Measurements from ENCODE around the gene PPP4R3B.
"Not testable (repeated sequence)": the region's sequence is repeated elsewhere in the genome, so short reads cannot be mapped to it uniquely, and the experiment has no call there.

The PPP4R3B gene

DNA sequence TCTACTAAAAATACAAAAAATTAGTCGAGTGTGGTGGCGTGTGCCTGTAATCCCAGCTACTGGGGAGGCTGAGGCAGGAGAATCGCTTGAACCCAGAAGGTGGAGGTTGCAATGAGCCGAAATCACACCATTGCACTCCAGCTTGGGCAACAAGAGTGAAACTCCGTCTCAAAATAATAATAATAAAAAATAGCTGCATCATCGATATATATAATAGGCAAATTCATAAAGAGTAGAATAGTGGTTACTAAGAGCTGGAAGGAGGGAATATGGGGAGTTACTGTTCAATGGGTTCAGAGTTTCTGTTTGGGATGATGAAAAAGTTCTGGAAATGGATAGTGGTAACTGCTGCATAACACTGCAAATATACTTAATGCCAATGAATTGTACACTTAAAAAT, 20.6 kb downstream of the PPP4R3B start:
- not testable (repeated sequence) for DNase-seq (ENCODE audit: low spot score)

DNA sequence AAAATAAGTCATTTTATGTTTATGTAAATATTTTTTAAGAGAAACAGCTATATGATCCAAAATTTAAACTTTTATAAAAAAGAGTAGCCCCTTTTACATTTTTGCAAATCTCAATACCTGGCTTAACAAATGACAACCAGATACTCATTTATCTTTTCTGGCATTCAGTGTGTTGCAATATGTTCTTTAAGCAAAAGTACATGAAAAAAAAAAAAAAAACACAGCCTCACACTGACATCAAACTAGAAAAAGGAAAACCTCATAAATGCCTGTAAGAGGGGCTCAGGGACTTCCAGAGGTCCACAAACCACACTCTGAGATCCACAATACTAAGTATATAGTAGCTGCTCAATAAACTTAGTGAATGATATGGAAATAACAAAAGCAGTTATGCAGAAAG, 21.9 kb downstream of the PPP4R3B start:
- DNase-seq (ENCODE audit: low spot score), result no peak

DNA sequence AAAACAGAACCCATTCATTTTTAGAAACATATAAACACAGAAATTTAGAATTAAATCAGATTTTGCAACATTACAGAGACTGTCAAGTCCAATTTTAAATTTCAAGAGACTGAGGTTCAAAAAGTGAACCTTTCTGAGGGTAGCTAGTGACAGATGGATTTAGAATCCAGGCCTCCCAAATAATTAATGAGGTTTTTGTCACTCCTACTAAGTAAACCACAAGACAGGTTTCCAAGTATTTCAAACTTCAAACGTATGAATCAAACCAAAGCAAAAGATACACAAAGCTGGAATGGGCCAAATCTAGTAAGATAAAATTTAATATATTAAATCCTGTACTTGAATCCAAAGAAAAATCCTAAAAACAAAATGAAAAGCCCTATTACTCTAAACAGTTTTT, 25.3 kb downstream of the PPP4R3B start:
- DNase-seq (ENCODE audit: low spot score), result no peak

DNA sequence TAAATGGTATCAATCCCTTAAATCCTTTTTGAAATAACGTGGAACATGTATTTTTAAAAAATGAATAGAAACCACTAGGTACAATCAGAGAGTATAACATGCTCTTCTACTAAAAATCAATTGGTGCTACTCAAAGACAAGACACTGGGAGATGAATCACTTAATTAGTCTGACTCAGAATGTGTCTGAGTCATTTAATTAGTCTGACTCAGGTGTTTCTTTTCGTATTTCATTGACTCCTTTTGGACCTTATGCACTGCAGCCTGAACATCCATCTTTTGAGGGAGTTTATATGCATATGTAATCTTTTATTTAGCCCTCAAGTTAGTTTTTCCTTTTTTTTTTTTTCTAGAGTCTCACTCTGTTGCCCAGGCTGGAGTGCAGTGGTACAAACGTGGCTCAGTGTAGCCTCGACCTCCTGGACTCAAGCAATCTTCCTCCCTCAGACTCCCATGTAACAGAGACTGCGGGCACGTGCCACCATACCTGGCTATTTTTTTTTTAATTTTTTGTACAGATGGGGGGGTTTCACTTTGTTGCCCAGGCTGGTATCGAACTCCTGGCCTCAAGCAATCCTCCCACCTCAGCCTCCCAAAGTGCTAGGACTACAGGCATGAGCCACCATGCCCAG, 26.5 kb downstream of the PPP4R3B start:
- no peak for DNase-seq (ENCODE audit: low spot score)

DNA sequence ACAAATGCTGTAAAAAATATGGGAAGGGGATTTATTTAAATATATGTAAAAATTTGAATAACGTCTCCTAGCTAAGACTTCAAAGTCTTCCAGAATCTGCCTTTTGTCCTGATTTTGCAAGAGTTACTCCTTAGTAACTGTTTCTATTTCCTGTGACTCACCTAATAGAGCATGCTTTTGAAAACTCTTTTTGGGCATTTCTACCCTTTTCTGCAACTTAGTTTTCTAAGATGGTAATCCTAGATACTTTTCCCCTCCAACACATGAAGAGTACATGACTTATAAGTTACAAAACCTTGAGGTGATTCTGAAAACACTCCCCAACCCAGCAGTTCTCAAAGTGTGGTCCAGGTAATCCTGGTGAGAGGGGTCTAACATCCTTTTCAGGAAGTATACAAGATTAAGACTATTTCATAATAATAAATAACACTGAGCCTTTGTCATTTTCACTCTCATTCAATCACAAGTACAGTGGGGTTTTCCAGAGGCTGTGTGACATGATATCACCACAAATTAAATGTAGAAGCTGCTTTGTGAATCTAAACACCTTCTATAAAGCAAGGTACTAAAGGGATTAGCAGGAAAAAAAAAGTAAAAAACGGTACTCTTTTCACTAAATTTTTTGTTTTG, 31.9 kb downstream of the PPP4R3B start:
- DNase-seq (ENCODE audit: low spot score), result no peak

DNA sequence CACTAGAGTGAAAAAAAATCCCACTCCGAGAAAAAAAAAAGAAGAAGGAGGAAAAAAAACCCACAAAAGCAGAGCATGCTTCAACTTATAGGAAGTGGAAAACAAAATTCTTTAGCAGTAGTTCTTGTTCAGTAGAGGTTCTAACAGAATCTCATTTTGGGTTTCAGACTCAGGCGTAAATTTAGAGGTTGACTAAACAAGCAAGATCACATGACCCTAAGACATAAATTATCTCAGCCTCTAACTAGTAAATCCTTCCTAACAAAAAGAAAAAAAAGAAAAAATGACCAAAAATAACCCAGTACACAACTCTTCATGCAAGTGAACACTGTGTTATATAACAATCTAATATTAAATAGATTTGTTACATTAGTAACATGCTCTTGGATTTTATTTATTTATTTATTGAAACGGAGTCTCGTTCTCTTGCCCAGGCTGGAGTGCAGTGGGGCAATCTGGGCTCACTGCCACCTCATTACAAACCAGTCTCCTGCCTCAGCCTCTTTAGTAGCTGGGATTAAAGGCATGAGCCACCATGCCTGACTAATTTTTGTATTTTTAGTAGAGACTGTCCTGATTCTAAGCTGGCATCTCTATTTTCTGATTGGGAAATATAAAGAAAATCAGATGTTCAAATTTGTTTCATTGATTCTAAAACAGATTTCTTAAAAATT, 35.4 kb downstream of the PPP4R3B start:
- DNase-seq (ENCODE audit: low spot score), result no peak

DNA sequence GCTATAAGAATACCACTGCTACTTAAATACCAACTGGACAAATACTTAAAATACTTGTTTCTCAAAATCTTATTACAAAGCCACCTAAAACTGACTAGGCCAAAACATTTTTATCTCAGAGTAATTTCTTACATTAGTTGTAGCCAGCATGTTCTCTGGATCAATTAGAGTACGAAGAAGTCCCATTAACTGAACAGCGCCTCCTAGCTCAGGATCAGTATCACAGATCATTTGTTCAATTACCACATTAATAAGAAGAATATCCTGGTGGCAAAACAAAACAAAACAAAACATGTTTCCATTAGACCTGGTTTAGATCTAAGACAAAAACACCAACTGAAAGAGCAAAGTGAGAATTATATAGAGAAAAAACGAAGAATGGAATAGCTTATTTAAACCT, 36.0 kb downstream of the PPP4R3B start:
- DNase-seq (ENCODE audit: low spot score), result no peak

DNA sequence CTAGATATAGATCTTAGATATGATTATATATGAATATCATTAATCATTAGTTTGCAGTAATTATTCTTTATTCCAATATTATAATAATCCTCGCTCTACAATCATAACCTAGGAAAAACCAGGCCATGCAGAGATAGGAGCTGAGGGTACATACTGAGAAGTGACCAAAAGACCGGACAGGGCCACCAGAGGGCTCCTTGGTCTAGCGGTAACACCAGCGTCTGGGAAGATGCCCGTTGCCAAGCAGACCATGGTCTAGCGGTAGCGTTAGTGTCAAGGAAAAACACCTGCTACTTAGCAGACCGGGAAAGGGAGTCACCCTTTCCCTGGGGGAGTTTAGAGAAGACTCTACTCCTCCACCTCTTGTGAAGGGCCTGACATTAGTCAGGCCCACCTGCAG, 48.4 kb downstream of the PPP4R3B start:
- DNase-seq (ENCODE audit: low spot score), result not testable (repeated sequence)

DNA sequence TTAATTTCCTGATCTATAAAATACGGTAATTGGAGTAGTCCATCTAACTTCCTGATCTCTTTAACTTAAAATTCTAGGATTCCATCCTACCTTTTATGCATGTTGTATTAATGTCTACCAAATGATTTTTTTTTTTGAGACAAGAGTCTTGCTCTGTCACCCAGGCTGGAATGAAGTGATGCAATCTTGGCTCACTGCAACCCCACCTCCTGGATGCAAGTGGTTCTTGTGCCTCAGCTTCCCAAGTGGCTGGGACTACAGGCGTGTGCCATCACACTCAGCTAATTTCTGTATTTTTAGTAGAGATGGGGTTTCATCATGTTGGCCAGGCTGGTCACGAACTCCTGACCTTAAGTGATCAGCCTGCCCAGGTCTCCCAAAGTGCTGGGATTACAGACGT, 50.1 kb downstream of the PPP4R3B start:
- no peak for DNase-seq (ENCODE audit: low spot score)

DNA sequence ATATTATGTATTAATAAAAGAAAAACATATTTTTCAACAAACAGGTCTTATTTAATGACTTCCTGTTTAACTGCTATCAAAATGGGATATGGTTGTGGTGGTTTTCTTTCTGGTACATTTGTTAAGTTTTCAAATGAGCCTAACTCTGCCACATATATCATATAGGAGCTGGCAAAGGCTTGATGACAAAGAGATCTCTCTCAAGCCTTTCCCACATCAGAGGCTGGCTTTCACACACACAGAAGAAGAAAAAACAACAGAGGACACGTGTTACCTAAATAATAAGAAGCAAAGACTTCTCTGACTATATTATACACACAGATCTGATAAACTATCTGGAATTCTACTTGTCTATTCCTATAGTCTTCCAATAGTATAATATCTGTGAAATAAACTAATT, 51.8 kb downstream of the PPP4R3B start:
- DNase-seq (ENCODE audit: low spot score), result no peak

DNA sequence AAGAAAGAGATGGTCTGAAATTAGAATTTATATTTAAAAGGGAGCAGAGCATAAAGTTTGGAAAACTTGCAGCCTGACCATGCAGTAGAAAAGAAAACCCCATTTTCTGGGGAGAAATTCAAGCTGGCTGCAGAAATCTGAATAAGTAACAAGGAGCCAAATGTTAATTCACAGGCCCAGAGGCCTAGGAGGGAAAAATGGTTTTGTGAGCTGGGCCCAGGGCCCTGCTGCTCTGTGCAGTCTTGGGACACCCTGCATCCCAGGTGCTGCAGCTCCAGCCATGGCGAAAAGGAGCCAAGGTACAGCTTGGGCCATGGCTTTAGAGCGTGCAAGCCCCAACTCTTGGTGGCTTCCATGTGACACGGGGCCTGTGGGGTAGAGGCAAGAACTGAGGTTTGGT, 56.6 kb downstream of the PPP4R3B start:
- DNase-seq (ENCODE audit: low spot score), result no peak

DNA sequence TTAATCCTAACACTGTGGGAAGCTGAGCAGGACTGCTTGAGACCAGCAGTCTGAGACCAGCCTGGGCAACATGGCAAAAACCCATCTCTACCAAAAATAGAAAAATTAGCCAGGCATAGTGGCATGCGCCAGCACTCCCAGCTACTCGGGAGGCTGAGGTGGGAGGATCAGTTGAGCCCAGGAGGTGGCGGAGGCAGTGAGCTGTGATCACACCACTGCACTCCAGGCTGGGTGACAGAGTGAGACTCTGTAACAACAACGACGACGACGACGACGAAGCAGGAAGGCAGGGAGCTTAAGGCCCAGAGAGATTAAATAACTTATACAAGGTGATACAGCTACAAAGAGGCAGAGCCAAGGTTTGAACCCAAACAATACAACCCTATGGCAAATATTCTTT, 60.6 kb downstream of the PPP4R3B start:
- no peak for DNase-seq (ENCODE audit: low spot score)

DNA sequence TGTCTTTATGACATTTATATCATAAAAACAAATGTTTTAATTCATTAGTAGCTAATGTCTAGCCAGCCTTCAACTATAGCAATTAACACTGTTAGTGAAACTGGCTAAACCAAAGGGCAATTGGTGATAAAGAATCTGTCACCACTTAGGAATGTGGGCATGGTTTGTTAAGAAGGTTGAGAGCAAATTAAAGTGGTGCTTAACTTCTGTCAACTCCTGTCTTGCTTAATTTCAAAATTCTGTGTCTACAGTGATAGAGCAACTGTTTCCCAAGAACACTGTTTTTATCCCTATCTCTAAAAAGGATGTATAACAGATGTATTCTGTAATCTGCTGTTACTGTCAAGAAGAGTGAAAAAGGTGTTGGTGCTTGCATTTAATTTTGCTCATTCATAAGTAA, 61.4 kb downstream of the PPP4R3B start:
- DNase-seq (ENCODE audit: low spot score), result no peak

DNA sequence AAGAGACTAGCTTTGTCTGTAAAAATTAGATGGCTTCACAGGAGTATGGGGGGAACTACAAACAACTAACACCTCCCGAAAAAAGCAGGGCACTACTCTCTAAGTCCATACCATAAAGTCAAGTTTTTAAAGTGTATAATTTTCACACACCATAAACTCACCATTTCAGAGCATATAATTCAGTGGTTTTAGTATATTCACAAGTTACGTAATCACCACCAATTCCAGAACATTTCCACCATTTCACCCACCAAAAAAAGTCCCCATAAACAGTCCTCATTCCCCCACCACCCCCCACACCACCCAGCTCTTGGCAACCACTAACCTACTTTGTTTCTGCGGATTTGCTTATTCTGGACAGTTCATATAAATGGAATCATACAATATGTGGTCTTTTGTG, 64.1 kb downstream of the PPP4R3B start:
- DNase-seq (ENCODE audit: low spot score), result no peak

DNA sequence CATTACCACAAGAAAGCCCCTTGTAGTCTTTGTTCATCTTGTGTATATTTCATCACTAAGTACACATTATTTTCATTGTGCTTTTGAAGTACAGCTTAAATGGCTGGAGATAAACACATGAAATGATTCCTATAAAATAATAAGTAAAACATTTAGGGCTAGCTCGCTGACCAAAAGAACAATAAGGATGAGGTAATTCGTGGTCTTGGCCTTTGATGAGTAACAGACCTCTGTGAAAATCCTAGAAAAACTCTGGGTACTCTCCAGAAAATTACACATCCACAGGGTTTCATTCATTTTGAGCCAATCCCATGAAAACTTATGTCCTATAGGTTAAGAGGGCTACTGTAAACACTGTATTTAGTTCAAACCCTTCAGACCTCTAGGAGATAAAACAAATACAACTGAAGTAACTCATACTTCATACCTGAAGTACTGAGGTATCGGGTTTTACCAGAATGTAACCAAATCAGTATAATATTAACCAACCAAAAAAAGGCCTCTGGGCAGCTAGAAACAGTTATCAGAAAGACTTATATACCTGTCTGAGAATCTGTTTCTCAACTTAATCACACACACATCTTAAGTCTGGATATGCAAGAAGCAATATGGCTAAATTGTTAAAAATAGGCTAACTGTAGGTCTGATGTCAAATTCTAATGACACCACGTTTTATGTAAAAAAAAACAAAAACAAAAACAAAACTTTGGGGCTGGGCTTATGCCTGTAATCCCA, 66.9 kb downstream of the PPP4R3B start:
- no peak for DNase-seq (ENCODE audit: low spot score)

DNA sequence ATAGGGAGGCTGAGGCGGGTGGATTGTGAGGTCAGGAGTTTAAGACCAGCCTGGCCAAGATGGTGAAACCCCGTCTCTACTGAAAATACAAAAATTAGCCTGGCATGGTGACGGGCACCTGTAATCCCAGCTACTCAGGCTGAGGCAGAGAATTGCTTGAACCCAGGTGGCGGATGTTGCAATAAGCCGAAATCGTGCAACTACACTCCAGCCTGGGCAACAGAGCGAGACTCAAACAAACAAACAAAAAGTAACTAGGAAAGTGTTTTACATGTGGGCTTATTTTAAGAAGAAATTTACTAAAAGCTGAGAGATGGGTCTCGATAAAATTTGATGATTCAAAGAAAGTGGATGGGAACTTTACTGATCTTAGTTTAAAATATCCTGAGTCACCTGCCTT, 69.7 kb downstream of the PPP4R3B start:
- not testable (repeated sequence) for DNase-seq (ENCODE audit: low spot score)

DNA sequence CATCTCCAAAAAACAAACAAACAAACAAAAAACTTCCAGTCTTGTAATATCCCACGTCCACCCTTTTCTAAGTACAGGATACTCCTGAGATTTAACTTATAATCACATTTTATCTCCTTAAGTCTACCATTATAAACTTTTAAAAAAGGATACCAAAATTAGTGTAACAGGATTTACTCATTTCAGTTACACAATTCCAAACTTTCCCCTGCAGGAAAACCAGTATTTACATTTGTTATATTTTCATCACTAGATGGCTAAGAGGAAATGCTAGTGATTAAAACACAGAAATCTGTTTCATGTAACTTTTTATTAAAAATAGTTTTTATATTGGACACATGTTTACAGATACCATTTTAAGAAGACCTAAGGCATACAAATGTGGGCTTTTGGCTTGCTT, 70.4 kb downstream of the PPP4R3B start:
- no peak for DNase-seq (ENCODE audit: low spot score)

DNA sequence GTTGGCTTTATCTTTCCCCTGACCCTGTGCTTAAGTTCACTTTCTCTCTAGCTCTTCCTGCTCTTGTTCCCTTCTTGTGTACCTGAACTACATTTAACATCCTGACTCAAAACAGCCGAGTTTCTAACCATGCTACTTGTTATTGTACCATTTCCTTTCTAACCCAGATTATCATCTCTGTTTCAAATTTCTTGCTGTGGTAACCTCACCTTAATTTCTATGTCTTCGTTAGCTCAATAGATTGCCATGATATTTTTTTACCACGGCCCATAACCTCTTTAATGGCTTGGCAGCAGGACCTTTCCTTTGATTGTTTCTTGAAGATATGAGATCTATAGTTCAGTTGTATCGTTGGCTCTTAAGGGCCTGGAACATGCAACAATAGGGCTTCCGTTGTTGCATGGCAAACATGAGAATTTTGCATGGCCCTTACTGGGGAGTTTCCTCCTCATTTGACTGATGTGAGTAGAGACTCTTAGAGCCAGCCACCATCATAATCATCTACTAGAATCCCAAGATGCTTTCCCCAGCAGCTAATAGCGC, 86.8 kb downstream of the PPP4R3B start:
- no peak for DNase-seq (ENCODE audit: low spot score)

DNA sequence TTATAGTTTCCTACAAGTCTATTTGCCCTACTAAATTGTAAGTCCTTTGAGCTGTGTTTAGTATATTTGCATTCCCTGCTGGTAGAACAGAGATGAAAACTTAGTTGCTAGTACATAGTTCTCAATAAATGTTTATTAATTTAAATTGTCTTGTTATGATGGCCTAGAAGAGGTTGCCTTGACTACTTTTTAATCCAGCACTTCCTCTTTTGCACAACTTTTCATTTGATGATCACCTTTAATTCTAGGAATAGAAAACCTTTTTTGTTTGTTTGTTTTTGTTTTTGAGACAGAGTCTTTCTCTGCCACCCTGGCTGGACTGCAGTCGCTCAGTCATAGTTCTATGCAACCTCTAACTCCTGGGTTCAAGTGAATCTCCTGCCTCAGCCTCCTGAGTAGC, 91.2 kb downstream of the PPP4R3B start:
- no peak for DNase-seq (ENCODE audit: low spot score)

DNA sequence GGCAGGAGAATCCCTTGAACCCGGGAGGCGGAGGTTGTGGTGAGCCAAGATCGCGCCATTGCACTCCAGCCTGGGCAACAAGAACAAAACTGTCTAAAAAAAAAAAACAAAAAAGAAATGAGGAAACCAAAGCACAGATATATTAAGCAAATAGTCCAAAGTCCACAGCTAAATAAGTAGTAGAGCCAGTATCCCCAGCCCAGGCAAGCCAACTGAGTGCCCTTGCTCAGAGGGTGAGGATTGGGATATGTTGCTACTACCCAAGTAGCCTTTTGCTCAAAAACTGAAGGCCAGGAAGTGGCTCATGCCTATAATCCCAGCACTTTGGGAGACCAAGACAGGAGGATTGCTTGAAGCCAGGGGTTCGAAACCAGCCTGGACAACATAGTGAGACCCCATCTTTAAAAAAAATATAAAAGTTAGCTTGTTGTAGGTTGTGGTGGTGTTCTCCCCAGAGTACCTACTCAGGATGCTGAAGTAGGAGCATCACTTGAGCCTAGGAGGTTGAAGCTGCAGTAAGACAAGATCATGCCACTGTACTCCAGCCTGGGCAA, 92.5 kb downstream of the PPP4R3B start:
- no peak for DNase-seq (ENCODE audit: low spot score)

DNA sequence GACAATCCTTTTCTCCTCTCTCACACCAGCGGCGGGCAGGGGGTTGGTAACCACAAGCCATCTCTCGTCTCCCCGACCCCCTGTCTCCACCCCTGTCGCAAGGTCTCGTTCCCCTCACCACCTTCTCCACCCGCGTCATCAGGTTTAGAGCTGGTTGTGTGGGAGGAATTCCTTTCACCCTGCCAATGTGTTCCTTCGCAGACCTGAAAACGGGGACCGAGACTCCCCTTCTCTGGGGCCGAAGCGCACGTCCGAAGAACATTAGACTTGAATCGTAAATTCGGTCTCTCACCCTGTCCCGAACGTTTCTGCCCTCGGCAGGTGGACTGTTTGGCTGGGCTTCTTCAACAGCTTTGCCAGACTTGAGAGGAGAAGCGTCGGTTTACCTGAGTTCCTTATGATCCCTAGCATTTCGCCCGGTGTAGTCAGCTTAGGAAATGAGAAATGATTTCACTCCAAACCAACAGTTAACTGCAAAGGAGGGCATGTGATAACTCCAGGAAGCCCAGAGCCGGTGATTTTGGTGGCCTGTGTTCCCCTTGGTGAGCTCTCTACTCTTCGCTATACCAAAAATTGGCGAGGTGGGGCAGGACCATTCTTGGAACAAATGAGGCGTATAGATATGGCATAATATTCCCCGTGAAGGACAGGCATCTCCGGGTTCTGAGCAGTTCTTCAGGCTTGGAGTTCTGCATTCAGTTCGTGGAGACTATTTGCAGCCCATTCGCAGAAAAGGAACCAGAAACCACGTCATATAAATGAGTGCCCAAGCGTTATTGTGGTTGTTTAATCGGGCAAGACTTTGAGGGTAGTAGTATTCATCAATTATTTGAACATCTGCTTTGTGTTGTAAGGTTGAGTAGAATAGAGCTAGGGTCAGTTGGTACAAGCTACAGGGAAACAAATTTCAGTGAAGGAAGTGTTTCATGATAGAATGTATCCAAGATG, 97.2 kb downstream of the PPP4R3B start:
- DNase-seq (ENCODE audit: low spot score), result no peak

Measured in SK-N-DZ (cell line).